ENCODE measurements around the gene CYP3A5.

CYP3A5 gene

GRCh38 chr7:99669782-99670181, 10.0 kb downstream of the CYP3A5 start:
- ATAC-seq (ENCODE audit: insufficient read depth, low read depth) (no peak), DNase-seq (no peak)
- no peaks in the 10 kb centered on the region for H3K27me3 ChIP-seq (ENCODE audit: insufficient read depth, low read length, poor library complexity)
- peaks cover 5% of the 10 kb centered on the region; the same call in 1 of the 2 replicates for H3K4me1 ChIP-seq (ENCODE audit: insufficient read depth, low read length)
- no peak overlapping the region for H2AFZ ChIP-seq (ENCODE audit: low read depth, low read length)
- no peaks in the 10 kb centered on the region for H3K9me3 ChIP-seq (ENCODE audit: insufficient read depth, low read length, severe bottlenecking)
- H3K4me2 ChIP-seq (ENCODE audit: insufficient read depth, low read length), result no peak overlapping the region
- TF ChIP-seq, protein P1, sequence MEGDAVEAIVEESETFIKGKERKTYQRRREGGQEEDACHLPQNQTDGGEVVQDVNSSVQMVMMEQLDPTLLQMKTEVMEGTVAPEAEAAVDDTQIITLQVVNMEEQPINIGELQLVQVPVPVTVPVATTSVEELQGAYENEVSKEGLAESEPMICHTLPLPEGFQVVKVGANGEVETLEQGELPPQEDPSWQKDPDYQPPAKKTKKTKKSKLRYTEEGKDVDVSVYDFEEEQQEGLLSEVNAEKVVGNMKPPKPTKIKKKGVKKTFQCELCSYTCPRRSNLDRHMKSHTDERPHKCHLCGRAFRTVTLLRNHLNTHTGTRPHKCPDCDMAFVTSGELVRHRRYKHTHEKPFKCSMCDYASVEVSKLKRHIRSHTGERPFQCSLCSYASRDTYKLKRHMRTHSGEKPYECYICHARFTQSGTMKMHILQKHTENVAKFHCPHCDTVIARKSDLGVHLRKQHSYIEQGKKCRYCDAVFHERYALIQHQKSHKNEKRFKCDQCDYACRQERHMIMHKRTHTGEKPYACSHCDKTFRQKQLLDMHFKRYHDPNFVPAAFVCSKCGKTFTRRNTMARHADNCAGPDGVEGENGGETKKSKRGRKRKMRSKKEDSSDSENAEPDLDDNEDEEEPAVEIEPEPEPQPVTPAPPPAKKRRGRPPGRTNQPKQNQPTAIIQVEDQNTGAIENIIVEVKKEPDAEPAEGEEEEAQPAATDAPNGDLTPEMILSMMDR (IDR thresholded peaks at IDR 0.05; ENCODE audit: borderline replicate concordance, extremely low read depth, low read length, poor library complexity, severe bottlenecking), result no peak
- TF ChIP-seq EZH2 (IDR thresholded peaks at IDR 0.05; ENCODE audit: borderline replicate concordance, low read depth, low read length, severe bottlenecking), result no peak
- no peak overlapping the region for H3K27ac ChIP-seq (ENCODE audit: low read length)
- H4K20me1 ChIP-seq (ENCODE audit: insufficient read depth, low read length), result no peaks in the 10 kb centered on the region
- no peak overlapping the region for H3K4me3 ChIP-seq (ENCODE audit: low read depth in 1 of 2, low read length in 2 of 2)
- H3K9ac ChIP-seq (ENCODE audit: low read depth, low read length), result no peak overlapping the region
- H3K36me3 ChIP-seq (ENCODE audit: insufficient read depth, low read length), result no peaks in the 10 kb centered on the region
- no peaks in the 10 kb centered on the region for H3K79me2 ChIP-seq (ENCODE audit: insufficient read depth, low read length)

GRCh38 chr7:99668541-99668940, 11.3 kb downstream of the CYP3A5 start:
- ATAC-seq (ENCODE audit: insufficient read depth, low read depth) (no peak), DNase-seq (no peak)
- no peaks in the 10 kb centered on the region for H4K20me1 ChIP-seq (ENCODE audit: insufficient read depth, low read length)
- H3K9me3 ChIP-seq (ENCODE audit: insufficient read depth, low read length, severe bottlenecking), result no peaks in the 10 kb centered on the region
- no peaks in the 10 kb centered on the region for H3K27me3 ChIP-seq (ENCODE audit: insufficient read depth, low read length, poor library complexity)
- H3K4me3 ChIP-seq (ENCODE audit: low read depth in 1 of 2, low read length in 2 of 2), result no peak overlapping the region
- H3K27ac ChIP-seq (ENCODE audit: low read length), result no peak overlapping the region
- H3K79me2 ChIP-seq (ENCODE audit: insufficient read depth, low read length), result no peaks in the 10 kb centered on the region
- TF ChIP-seq, protein P1 (IDR thresholded peaks at IDR 0.05; ENCODE audit: borderline replicate concordance, extremely low read depth, low read length, poor library complexity, severe bottlenecking), result no peak
- no peak for TF ChIP-seq EZH2 (IDR thresholded peaks at IDR 0.05; ENCODE audit: borderline replicate concordance, low read depth, low read length, severe bottlenecking)
- H3K4me1 ChIP-seq (ENCODE audit: insufficient read depth, low read length), result peaks cover 5% of the 10 kb centered on the region; the same call in 1 of the 2 replicates
- H3K4me2 ChIP-seq (ENCODE audit: insufficient read depth, low read length), result no peak overlapping the region
- no peaks in the 10 kb centered on the region for H3K36me3 ChIP-seq (ENCODE audit: insufficient read depth, low read length)
- no peak overlapping the region for H2AFZ ChIP-seq (ENCODE audit: low read depth, low read length)
- H3K9ac ChIP-seq (ENCODE audit: low read depth, low read length), result no peak overlapping the region

GRCh38 chr7:99667179-99667578, 12.6 kb downstream of the CYP3A5 start:
- Histone ChIP-seq H3K27ac (ENCODE audit: low read length) (no peak overlapping the region), H3K36me3 (ENCODE audit: insufficient read depth, low read length) (no peaks in the 10 kb centered on the region), H3K4me2 (ENCODE audit: insufficient read depth, low read length) (no peak overlapping the region), H4K20me1 (ENCODE audit: insufficient read depth, low read length) (no peaks in the 10 kb centered on the region), H3K9ac (ENCODE audit: low read depth, low read length) (no peak overlapping the region), H3K79me2 (ENCODE audit: insufficient read depth, low read length) (no peaks in the 10 kb centered on the region), H3K4me1 (ENCODE audit: insufficient read depth, low read length) (peaks cover 5% of the 10 kb centered on the region; the same call in 1 of the 2 replicates), H3K27me3 (ENCODE audit: insufficient read depth, low read length, poor library complexity) (no peaks in the 10 kb centered on the region), H3K4me3 (ENCODE audit: low read depth in 1 of 2, low read length in 2 of 2) (no peak overlapping the region), H2AFZ (ENCODE audit: low read depth, low read length) (no peak overlapping the region), H3K9me3 (ENCODE audit: insufficient read depth, low read length, severe bottlenecking) (no peaks in the 10 kb centered on the region)
- TF ChIP-seq, protein P1 (IDR thresholded peaks at IDR 0.05; ENCODE audit: borderline replicate concordance, extremely low read depth, low read length, poor library complexity, severe bottlenecking), result no peak
- TF ChIP-seq EZH2 (IDR thresholded peaks at IDR 0.05; ENCODE audit: borderline replicate concordance, low read depth, low read length, severe bottlenecking), result no peak
- ATAC-seq (ENCODE audit: insufficient read depth, low read depth) (no peak), DNase-seq (no peak)

DNA sequence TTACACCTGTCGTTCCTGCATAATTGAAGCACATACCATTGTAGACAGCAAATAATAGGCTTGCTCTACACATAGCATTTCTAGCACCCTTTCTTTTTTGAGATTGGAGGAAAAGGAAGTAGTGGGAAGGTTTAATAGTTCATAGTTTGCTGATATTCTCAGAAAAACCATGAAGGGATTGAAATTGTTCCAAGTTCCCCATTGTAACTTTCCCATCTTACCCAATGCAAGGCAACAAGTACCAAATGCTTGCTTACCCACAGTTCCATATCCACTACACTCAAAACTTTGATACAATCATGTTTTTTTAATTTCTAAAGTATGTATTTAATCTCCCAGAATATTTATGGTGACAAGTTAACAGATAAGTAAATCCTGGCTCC, 13.8 kb downstream of the CYP3A5 start:
- Histone ChIP-seq H4K20me1 (ENCODE audit: insufficient read depth, low read length) (no peaks in the 10 kb centered on the region), H2AFZ (ENCODE audit: low read depth, low read length) (no peak overlapping the region)
- DNase-seq, result no peak

More for the DNA sequence above, 13.8 kb downstream of the CYP3A5 start:
- H3K36me3 ChIP-seq (ENCODE audit: insufficient read depth, low read length), result no peaks in the 10 kb centered on the region
- H3K27ac ChIP-seq (ENCODE audit: low read length), result no peak overlapping the region
- no peak overlapping the region for H3K4me3 ChIP-seq (ENCODE audit: low read depth in 1 of 2, low read length in 2 of 2)
- no peak overlapping the region for H3K4me2 ChIP-seq (ENCODE audit: insufficient read depth, low read length)
- H3K79me2 ChIP-seq (ENCODE audit: insufficient read depth, low read length), result no peaks in the 10 kb centered on the region
- no peak overlapping the region for H3K9ac ChIP-seq (ENCODE audit: low read depth, low read length)
- peaks cover 5% of the 10 kb centered on the region; the same call in 1 of the 2 replicates for H3K4me1 ChIP-seq (ENCODE audit: insufficient read depth, low read length)
- no peak for ATAC-seq (ENCODE audit: insufficient read depth, low read depth)
- TF ChIP-seq, protein P1 (IDR thresholded peaks at IDR 0.05; ENCODE audit: borderline replicate concordance, extremely low read depth, low read length, poor library complexity, severe bottlenecking), result no peak
- TF ChIP-seq EZH2 (IDR thresholded peaks at IDR 0.05; ENCODE audit: borderline replicate concordance, low read depth, low read length, severe bottlenecking), result no peak
- no peaks in the 10 kb centered on the region for H3K27me3 ChIP-seq (ENCODE audit: insufficient read depth, low read length, poor library complexity)
- H3K9me3 ChIP-seq (ENCODE audit: insufficient read depth, low read length, severe bottlenecking), result no peaks in the 10 kb centered on the region
